ENCODE measurements around the gene IMPA2. TPM values are rescaled to one million over a fixed set of nuclear protein-coding genes. Genes with fewer than 3 reads are reported as not detected.
A peak's percentile ranks its signal among the peaks of the same experiment; 100 is the strongest.

Gene IMPA2
- total and polyA plus RNA-seq, 2 of the 13 experiments (the other 11 are each of a cell fraction or from before 2014, with no cell fraction given) = 37.8 to 71.8 TPM

DNA sequence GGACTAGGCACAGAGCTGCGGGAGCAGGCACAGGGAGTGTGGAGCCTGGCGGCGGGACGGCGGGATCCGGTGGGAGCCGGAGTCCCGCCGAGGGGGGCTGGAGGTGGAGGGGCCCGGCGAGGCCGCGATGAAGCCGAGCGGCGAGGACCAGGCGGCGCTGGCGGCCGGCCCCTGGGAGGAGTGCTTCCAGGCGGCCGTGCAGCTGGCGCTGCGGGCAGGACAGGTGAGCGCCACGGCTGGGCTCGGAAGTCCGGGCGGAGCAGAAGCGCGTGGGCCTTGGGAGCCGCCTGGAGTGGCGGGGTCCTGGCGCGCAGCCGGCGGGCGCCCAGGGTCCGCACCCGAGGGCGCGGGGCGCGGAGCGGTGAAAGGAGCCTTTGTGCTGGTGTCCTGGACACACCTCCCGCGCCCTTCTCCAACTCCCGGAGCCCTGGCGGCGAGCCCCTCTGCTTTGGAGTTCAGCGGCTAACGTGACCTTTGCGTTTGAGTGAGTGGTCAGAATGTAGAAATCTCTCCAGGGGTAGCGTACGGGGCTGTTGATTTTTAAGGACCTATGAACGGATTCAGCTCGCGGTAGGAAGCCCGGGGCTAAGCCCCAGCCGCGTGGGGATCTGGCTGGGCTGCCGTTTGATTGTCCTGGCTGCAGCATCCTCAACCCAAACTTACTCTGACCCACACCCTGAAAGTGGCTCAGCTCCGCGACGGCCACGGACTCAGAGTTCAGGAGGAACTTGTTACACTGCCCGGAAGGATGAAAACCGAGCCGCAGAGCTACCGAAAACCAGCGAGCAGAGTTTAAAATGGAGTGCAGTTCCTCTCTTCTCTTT is 448 bp downstream of the IMPA2 start (continued):
- TF ChIP-seq ZNF441 (CRISPR knock-in tag; IDR thresholded peaks at IDR 0.05; ENCODE audit: borderline replicate concordance) = peak; percentile 27; the same call in 1 of the 2 replicates
- TF ChIP-seq ZNF260 (CRISPR knock-in tag; IDR thresholded peaks at IDR 0.05; ENCODE audit: borderline replicate concordance, low read depth) = no peak
- TF ChIP-seq GABPB1 (CRISPR knock-in tag; IDR thresholded peaks at IDR 0.05) = peak; percentile 52; the same call in 1 of the 2 replicates
- no peak for TF ChIP-seq NONO (IDR thresholded peaks at IDR 0.05)
- TF ChIP-seq NONO (CRISPR knock-in tag; conservative IDR thresholded peaks at IDR 0.05) = peak; percentile 35; the same call in 1 of the 2 replicates
- TF ChIP-seq ZBTB26 (CRISPR knock-in tag; IDR thresholded peaks at IDR 0.05; ENCODE audit: borderline replicate concordance) = no peak
- TF ChIP-seq SRY (CRISPR knock-in tag; IDR thresholded peaks at IDR 0.05) = peak; percentile 44; the same call in 1 of the 2 replicates
- TF ChIP-seq SP140L (CRISPR knock-in tag; IDR thresholded peaks at IDR 0.05; ENCODE audit: borderline replicate concordance) = 0 out of 2 replicates have a peak, but pooled peaks have one; percentile 46
- 0 out of 2 replicates have a peak, but pooled peaks have one; percentile 63 for TF ChIP-seq HES4 (CRISPR knock-in tag; IDR thresholded peaks at IDR 0.05; ENCODE audit: borderline replicate concordance)
- TF ChIP-seq PHF21A (CRISPR knock-in tag; IDR thresholded peaks at IDR 0.05) = peak; percentile 66
- peak; percentile 47 for TF ChIP-seq ZNF768 (CRISPR knock-in tag; IDR thresholded peaks at IDR 0.05)
- TF ChIP-seq MED8 (CRISPR knock-in tag; IDR thresholded peaks at IDR 0.05; ENCODE audit: insufficient replicate concordance) = no peak
- no peak for TF ChIP-seq ZNF569 (CRISPR knock-in tag; IDR thresholded peaks at IDR 0.05; ENCODE audit: borderline replicate concordance)
- TF ChIP-seq ASH2L (IDR thresholded peaks at IDR 0.05; ENCODE audit: insufficient read length, low read depth, low read length) = peak; percentile 24
- no peak for TF ChIP-seq ATF7 (IDR thresholded peaks at IDR 0.05)
- no peak for TF ChIP-seq ATF7 (CRISPR knock-in tag; IDR thresholded peaks at IDR 0.05)
- peak; percentile 69 for TF ChIP-seq BHLHE40 (IDR thresholded peaks at IDR 0.05; ENCODE audit: low read length)
- TF ChIP-seq BRF2 (CRISPR knock-in tag; IDR thresholded peaks at IDR 0.05) = peak; percentile 32; the same call in 1 of the 2 replicates
- 0 out of 2 replicates have a peak, but pooled peaks have one; percentile 36 for TF ChIP-seq ZNF101 (CRISPR knock-in tag; IDR thresholded peaks at IDR 0.05; ENCODE audit: borderline replicate concordance, low read depth)
- TF ChIP-seq ZNF746 (CRISPR knock-in tag; IDR thresholded peaks at IDR 0.05) = peak; percentile 29; the same call in 1 of the 2 replicates
- no peak for TF ChIP-seq ONECUT2 (CRISPR knock-in tag; IDR thresholded peaks at IDR 0.05)
- TF ChIP-seq REPIN1 (CRISPR knock-in tag; IDR thresholded peaks at IDR 0.05; ENCODE audit: borderline replicate concordance, low read depth) = 0 out of 2 replicates have a peak, but pooled peaks have one; percentile 26
- no peak for TF ChIP-seq SRSF4 (IDR thresholded peaks at IDR 0.05; ENCODE audit: low read depth, low read length, poor library complexity, severe bottlenecking)
- no peak for TF ChIP-seq MYNN (CRISPR knock-in tag; IDR thresholded peaks at IDR 0.05; ENCODE audit: low read depth)
- 0 out of 2 replicates have a peak, but pooled peaks have one; percentile 33 for TF ChIP-seq GTF3A (CRISPR knock-in tag; conservative IDR thresholded peaks at IDR 0.05)
- no peak for TF ChIP-seq PHF5A (CRISPR knock-in tag; IDR thresholded peaks at IDR 0.05; ENCODE audit: low read depth, unreplicated experiment)
- no peak for TF ChIP-seq ATM (IDR thresholded peaks at IDR 0.05; ENCODE audit: borderline replicate concordance)

Measured in HepG2 (cell line).